Aorta (tissue), 5 donors: ENCODE results near the gene ELP6. TPM values are rescaled to one million over a fixed set of nuclear protein-coding genes. Genes with fewer than 3 reads are reported as not detected.
A peak's percentile ranks its signal among the peaks of the same experiment; 100 is the strongest.

Experiments
- ATAC-seq: fragments of 200-7000 bp; cut with Tn5 transposase; one replicate; pipeline ENCODE4 v1.9.1; 2022; ENCODE audit warnings: moderate library complexity; ENCODE audit not compliant: low FRiP score
- DNase-seq, 2 donors: peaks; one replicate each; pipeline ENCODE4 v3.0.0-alpha.2; 2020
- H3K27ac ChIP-seq, 2 donors: one replicate each; pipeline ENCODE4 v1.5.1; 2013; ENCODE audit warnings: low read length in 2 of 2, mild to moderate bottlenecking in 2 of 2, moderate library complexity in 2 of 2, control low read depth in 1 of 2, inconsistent platforms in 1 of 2, low read depth in 1 of 2
- H3K27me3 ChIP-seq, 2 donors: one replicate each; pipeline ENCODE4 v1.6.1; 2013; ENCODE audit warnings: control low read depth in 1 of 2, low read length in 1 of 2, mild to moderate bottlenecking in 1 of 2, moderate library complexity in 1 of 2; ENCODE audit not compliant: insufficient read depth in 2 of 2, control insufficient read depth in 1 of 2
- H3K36me3 ChIP-seq, 2 donors: one replicate each; pipeline ENCODE4 v1.6.1; 2013; ENCODE audit warnings: control low read depth in 1 of 2, low read length in 1 of 2, mild to moderate bottlenecking in 1 of 2; ENCODE audit not compliant: insufficient read depth in 2 of 2, control insufficient read depth in 1 of 2
- H3K4me1 ChIP-seq, 2 donors: one replicate each; pipeline ENCODE4 v1.6.1; 2013; ENCODE audit warnings: low read length in 2 of 2, control low read depth in 1 of 2, mild to moderate bottlenecking in 1 of 2, moderate library complexity in 1 of 2; ENCODE audit not compliant: insufficient read depth in 2 of 2, control insufficient read depth in 1 of 2
- H3K4me3 ChIP-seq, 2 donors: one replicate each; pipeline ENCODE4 v1.5.1; 2013; ENCODE audit warnings: low read length in 2 of 2, control low read depth in 1 of 2, mild to moderate bottlenecking in 1 of 2
- H3K9me3 ChIP-seq: one replicate; pipeline ENCODE4 v1.6.1; 2013; ENCODE audit warnings: mild to moderate bottlenecking, low read length; ENCODE audit not compliant: control insufficient read depth
- WGBS, 2 donors: extraction: QIAGEN DNeasy Blood & Tissue Kit; methylation state at CpG; one replicate each; pipeline ENCODE4 v1.1.7; 2013; 5-methylcytosine and 5-hydroxymethylcytosine counted together
- intact Hi-C, 2 donors: fragments of 100-400 bp; cut with DNase I; formaldehyde crosslinking; loops; one replicate each; pipeline versions ENCODE4 v1.14.2 to v1.15.0; 2022
- long read RNA-seq, 2 donors: library from polyadenylated mRNA; unstranded; transcript quantifications; one replicate each; pipeline ENCODE4 v2.0.0, GENCODE V29; 2020 to 2021
- polyA plus RNA-seq, 2 donors: library from polyadenylated mRNA; stranded (reverse); fragments of 200-250 nt; gene quantifications; one replicate each; pipeline ENCODE4 v1.2.3, GENCODE V29; 2013
- total RNA-seq, 2 donors: library from RNA; stranded (reverse); fragmentation: NEBNext Ultra II Directional; extraction: Animal tissue kit (Norgen Biotek cat#: 25700); gene quantifications; one replicate each; pipeline ENCODE4 v1.2.1, GENCODE V29; 2021
- donor health status: healthy with polysubstance abuse.
- donor health status: Bipolar disorder and iron deficiency.
- donor health status: DM: no; HTN: no; CAD: no.
- donor health status: DM: no; HTN: no; CAD: no.
- donor health status: DM: yes; HTN: yes; CAD: no.

The ELP6 gene, protein sequence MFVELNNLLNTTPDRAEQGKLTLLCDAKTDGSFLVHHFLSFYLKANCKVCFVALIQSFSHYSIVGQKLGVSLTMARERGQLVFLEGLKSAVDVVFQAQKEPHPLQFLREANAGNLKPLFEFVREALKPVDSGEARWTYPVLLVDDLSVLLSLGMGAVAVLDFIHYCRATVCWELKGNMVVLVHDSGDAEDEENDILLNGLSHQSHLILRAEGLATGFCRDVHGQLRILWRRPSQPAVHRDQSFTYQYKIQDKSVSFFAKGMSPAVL
- total RNA-seq (10 to 100 TPM; 19.7 to 21.9 TPM), polyA plus RNA-seq (10 to 100 TPM; 27.1 to 29.3 TPM)
- long read RNA-seq, donor 1, transcript ELP6-201 (7 exons, 1,401 nt): major isoform, 37 of 56 reads
- long read RNA-seq, donor 1, partial matches to known transcripts: 3 of 56 reads
- long read RNA-seq, donor 1, other reads (novel, unspliced or antisense): 11 of 56 reads
- long read RNA-seq, donor 2, transcript ELP6-201 (7 exons, 1,401 nt): major isoform, 5 of 9 reads
- long read RNA-seq, donor 2, partial matches to known transcripts: 1 of 9 reads
- long read RNA-seq, donor 2, other reads (novel, unspliced or antisense): 2 of 9 reads

DNA sequence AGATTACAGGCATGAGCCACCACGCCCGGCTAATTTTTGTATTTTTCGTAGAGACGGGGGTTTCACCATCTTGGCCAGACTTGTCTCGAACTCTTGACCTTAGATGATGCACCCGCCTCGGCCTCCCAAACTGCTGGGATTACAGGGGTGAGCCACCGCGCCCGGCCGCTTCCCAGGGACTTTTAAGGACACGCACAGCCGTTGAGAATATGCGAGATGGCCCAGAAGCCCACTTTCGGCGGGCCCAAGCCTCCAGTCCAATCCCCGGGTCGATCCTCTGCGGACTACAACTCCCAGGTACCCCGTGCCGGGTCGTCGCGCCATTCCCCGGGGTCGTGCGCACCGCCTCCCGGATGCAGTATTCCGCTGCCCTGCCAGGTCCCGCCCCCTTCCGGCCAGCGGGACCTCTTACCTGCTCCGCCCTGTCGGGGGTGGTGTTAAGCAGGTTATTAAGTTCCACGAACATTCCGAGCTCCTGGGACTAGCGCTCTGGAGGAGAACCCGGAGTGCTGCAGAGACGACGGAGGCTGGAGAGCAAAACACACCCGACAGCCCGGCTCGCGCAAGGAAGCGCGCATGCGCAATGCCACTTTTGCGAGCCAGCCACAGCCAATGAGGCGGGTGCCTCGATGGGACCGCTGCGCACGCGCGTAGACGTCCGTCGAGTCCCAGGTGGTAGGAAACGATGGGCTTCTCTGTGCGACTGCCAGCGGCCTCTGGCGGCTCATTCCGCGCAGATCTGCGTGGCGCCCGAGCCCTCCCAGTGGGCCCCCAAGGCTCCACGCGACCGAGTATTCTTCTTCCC is at the start of gene ELP6:
TSS of gene ELP6 (minus strand) at position 588 of the 805 bp plus-strand sequence. CDS start at position 466, 122 bp downstream.
- intact Hi-C loops: no loop called here
- WGBS, 2 donors: 0% methylated on average over 70 to 71 of the region's 71 CpGs

DNA sequence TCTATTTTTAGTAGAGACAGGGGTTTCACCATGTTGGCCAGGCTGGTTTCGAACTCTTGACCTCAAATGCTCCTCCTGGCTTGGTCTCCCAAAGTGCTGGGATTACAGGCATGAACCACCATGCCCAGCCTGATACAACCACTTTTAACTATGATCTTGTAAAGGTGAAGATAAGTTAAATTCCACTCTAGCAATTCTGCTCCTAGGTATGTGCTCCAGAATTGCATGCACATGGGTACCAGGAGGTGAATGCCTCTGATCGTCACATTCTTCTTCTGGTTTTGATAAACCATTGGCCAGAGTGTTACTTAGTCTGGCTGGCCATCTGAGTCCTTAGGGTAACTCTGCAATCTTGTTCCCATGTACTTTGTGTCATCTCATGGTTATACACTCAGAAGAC is 42.8 kb upstream of the ELP6 start:
- H3K4me1 ChIP-seq: no peaks in the 10 kb centered on the region
- WGBS, 2 donors: 93 to 97% methylated on average over 2 of the region's 2 CpGs
- no peak overlapping the region for H3K27ac ChIP-seq
- H3K27me3 ChIP-seq: no peaks in the 10 kb centered on the region
- peaks cover 3% of the 10 kb centered on the region for H3K9me3 ChIP-seq
- ATAC-seq: no peak
- no peak overlapping the region for H3K4me3 ChIP-seq
- intact Hi-C loops: no loop called here
- no peaks in the 10 kb centered on the region for H3K36me3 ChIP-seq
- no peak for DNase-seq

More for the DNA sequence above, at the start of gene ELP6:
- Histone ChIP-seq H3K27me3 (no peaks in the 10 kb centered on the region), H3K27ac (peak within 1 kb of the TSS in 1 of 2 donors; percentile 82), H3K4me1 (no peaks in the 10 kb centered on the region), H3K36me3 (peaks cover 0 to 2% of the 10 kb centered on the region in 2 donors), H3K4me3 (peak within 1 kb of the TSS; percentile 47 to 83), H3K9me3 (no peaks in the 10 kb centered on the region)
- peak; percentile 98 for DNase-seq
- ATAC-seq: peak; percentile 100

DNA sequence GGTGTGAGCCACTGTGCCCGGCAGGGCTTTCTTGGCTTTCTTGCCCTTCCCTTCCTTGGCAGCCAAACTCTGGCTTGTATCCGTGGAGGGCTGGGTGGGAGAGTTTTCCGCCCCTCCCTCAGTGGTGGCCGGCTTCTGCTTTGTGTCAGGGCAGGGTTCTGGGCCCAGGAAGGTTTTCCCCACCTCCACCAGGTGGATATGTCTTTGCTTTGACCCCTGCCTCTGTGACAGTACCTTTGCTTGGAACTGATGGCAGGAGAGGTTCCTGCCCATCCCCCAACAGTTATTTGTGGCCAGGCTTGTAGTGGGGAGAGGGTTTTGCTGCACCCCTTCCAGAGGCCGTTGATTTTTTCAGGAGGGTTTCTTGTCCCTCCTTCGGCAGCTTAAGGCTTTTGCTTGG is 40.8 kb upstream of the ELP6 start:
- no peak for DNase-seq
- no peak overlapping the region for H3K4me3 ChIP-seq
- H3K4me1 ChIP-seq: no peaks in the 10 kb centered on the region
- H3K36me3 ChIP-seq: no peaks in the 10 kb centered on the region
- H3K27me3 ChIP-seq: no peaks in the 10 kb centered on the region
- peaks cover 3% of the 10 kb centered on the region for H3K9me3 ChIP-seq
- 77 to 78% methylated on average over 6 of the region's 6 CpGs for WGBS, 2 donors
- no peak for ATAC-seq
- no peak overlapping the region for H3K27ac ChIP-seq
- intact Hi-C loops: no loop called here

DNA sequence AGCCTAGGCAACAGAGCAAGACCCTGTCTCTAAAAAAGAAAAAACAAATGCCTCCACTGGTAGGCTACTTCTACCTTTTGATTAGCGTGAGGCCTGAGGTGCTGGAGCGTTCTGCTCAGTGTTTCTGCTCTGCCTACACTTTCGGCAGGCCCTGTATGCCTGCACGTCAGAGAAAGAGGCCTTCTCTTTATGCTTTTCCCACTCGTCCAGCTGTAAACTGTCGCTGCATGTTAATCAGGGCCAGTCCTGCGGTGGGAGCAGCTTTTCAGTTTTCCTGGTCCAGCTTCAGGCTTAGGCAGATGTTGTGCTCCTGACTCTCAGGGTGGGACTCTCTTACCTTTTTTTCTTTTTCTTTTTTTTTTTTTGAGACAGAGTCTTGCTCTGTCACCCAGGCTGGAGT is 39.9 kb upstream of the ELP6 start:
- intact Hi-C loops: no loop called here
- no peak overlapping the region for H3K27ac ChIP-seq
- 91 to 94% methylated on average over 7 of the region's 7 CpGs for WGBS, 2 donors

DNA sequence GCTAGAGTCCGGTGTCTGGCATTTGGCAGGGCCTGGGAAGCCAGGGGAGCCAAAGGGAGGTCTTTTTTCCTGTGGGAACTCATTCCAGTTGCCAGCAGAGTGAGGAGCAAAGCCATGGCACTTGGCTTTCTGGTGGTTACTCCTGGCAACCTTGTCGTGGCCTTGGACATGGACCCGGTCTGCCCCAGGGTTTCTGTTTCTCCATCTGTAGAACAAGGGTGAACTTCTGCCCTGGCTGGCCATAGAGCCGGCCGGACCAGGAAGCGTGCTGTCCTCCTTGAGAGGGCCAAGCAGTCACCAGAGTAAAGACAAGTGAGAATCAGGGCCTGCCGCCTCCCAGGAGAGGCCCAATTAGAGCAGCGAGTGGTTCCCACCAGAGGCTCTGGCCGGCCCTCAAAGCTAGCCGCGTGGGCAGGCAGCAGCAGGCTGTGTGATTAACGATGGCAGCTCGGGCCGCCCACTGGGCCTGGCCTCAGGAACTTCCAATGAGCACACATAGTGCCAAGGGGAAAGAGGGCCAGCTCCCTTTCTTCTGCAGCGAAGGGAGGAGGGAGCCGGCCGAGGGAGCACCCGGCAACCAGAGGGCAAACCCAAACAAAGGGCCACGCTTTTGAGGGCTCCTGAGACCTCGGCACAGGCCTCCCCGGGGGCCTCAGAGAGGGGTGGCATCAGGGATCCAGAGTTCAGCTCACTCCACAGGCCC is 29.1 kb upstream of the ELP6 start:
- intact Hi-C loops: no loop called here
- peak overlapping the region in 1 of 2 donors; percentile 69 for H3K27ac ChIP-seq
- H3K27me3 ChIP-seq: no peaks in the 10 kb centered on the region
- ATAC-seq: peak; percentile 88
- 8 to 9% methylated on average over 21 of the region's 21 CpGs for WGBS, 2 donors
- no peak overlapping the region for H3K4me3 ChIP-seq
- DNase-seq: peak; percentile 80 to 93
- no peaks in the 10 kb centered on the region for H3K9me3 ChIP-seq
- H3K4me1 ChIP-seq: no peaks in the 10 kb centered on the region
- no peaks in the 10 kb centered on the region for H3K36me3 ChIP-seq

More for the DNA sequence above, 39.9 kb upstream of the ELP6 start:
- Histone ChIP-seq H3K4me1 (no peaks in the 10 kb centered on the region), H3K4me3 (no peak overlapping the region), H3K36me3 (no peaks in the 10 kb centered on the region), H3K27me3 (no peaks in the 10 kb centered on the region), H3K9me3 (peaks cover 3% of the 10 kb centered on the region)
- ATAC-seq: no peak
- DNase-seq: no peak

DNA sequence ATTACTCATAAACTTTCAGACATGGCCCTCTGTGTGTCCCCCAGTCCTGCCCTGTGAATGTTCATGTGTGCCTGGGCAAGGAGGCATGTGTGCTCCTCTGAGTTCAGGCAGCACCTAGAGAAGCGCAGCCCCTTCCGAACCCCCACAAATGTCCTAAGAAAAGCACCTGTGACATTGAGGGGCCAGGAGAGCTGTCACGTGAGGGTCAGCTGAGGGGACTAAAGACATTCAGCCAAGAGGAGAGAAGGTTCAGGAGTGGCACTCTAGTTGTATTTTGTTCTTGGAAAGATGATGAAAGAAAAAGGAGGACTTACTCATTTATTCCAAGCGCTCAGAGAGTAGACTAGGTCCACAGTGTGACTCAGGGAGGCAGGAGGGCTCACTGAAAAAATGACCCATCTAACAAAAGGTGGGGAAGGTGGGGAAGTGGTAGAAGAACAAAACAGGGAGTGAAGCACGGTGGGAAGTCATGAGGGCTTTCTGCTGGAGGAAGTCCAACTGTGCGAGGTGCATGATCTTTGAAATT is 28.1 kb upstream of the ELP6 start:
- WGBS, 2 donors: 68 to 71% methylated on average over 6 of the region's 6 CpGs
- Histone ChIP-seq H3K27me3 (no peaks in the 10 kb centered on the region), H3K27ac (no peak overlapping the region), H3K4me1 (no peaks in the 10 kb centered on the region), H3K4me3 (no peak overlapping the region), H3K9me3 (no peaks in the 10 kb centered on the region), H3K36me3 (no peaks in the 10 kb centered on the region)
- intact Hi-C loops: no loop called here
- ATAC-seq (no peak), DNase-seq (no peak)

DNA sequence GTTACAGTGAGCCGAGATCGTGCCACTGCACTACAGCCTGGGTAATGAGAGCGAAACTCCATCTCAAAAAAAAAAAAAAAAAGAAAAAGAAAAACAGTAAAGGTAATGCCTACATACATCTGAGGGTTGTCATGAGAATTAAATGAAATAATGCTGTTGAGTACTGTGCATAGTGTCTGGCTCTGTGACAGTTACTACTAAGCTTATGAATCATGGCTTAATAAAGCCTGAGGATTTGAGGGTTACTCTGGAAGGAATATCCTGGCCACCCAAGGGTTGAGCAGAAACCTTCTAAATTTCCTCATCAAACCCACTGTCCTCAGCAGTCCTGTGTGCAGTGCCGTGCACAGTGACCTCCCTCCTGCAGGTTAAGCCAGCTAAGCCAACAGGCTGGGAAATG is 26.8 kb upstream of the ELP6 start:
- intact Hi-C loops: no loop called here

DNA sequence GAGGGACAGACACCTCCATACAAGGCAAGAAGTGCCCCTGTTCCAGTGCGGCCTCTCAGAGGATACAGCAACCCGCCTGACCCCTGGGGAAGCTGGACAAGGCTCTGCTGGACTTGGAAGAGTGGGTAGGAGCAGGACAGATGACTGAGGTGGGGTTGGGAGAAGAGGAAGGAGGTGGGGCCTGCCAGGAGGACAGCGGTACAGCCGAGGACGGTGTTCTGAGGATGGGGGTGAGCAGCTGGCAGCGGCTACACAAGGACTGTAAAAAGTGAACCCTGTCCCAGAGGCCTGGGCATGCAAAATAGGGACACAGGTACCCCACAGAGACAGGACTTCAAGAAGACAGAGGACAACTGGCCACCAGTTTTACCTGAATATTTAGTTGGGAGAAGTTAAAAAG is 23.5 kb upstream of the ELP6 start:
- peak in 1 of 2 donors; percentile 11 for DNase-seq
- Histone ChIP-seq H3K36me3 (no peaks in the 10 kb centered on the region), H3K4me1 (no peaks in the 10 kb centered on the region), H3K9me3 (no peaks in the 10 kb centered on the region), H3K27ac (no peak overlapping the region), H3K27me3 (no peaks in the 10 kb centered on the region), H3K4me3 (no peak overlapping the region)
- WGBS, 2 donors: 91 to 97% methylated on average over 6 of the region's 6 CpGs
- no peak for ATAC-seq
- intact Hi-C loops: no loop called here

More for the DNA sequence above, 26.8 kb upstream of the ELP6 start:
- H3K27me3 ChIP-seq: no peaks in the 10 kb centered on the region
- no peak overlapping the region for H3K27ac ChIP-seq
- H3K9me3 ChIP-seq: no peaks in the 10 kb centered on the region
- H3K36me3 ChIP-seq: no peaks in the 10 kb centered on the region
- no peak overlapping the region for H3K4me3 ChIP-seq
- ATAC-seq: no peak
- WGBS, 2 donors: 96 to 97% methylated on average over 4 of the region's 4 CpGs
- peak in 1 of 2 donors; percentile 15 for DNase-seq
- H3K4me1 ChIP-seq: no peaks in the 10 kb centered on the region
